ENCODE results near the gene AGPS. TPM values are rescaled to one million over a fixed set of nuclear protein-coding genes. Genes with fewer than 3 reads are reported as not detected.
A peak's percentile ranks its signal among the peaks of the same experiment; 100 is the strongest.

AGPS gene
- total RNA-seq: 100 to 1,000 TPM in 1 of 2 donors, 10 to 100 TPM in 1; 64.8 to 102 TPM

DNA sequence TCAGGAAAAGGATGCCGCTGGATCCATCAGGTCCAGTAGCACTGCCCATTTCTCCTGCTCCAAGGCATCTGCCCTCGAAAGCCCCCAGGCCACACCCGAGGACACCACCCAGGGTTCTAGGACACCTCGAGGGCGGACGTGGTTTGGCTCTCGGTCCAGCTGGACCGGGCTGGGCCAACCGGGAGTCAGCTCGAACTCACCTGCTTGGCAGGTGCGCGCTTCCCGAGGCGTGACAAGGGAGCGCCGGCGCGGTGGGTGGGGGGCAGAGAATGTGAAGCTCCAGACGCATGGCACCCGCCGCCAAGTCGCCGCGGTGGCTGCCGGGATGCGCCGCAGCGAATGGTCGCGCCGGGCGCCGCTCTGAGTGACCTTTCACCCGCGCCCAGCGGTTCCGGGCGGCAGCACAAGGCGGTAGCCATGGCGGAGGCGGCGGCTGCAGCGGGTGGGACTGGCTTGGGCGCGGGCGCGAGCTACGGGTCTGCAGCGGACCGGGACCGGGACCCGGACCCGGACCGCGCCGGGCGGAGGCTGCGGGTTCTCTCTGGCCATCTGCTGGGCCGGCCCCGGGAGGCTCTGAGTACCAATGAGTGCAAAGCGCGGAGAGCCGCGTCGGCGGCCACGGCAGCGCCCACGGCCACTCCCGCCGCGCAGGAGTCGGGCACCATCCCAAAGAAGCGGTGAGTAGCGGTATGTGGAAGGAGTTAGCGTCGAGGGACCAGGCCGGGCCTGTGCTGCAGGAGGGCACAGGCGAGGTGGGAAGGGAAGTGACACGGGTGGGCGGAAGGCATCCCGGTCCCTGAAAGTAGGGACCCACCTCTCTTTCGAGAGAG lies at the start of gene AGPS:
Gene AGPS, plus strand, starts transcription at position 401 of the 830 bp plus-strand sequence. Its CDS starts 17 bp downstream, at position 418.
- peak; percentile 89 for DNase-seq
- Histone ChIP-seq H3K27me3 (no peaks in the 10 kb centered on the region), H3K36me3 (no peaks in the 10 kb centered on the region), H3K4me1 (no peaks in the 10 kb centered on the region), H3K9ac (ENCODE audit: low read depth in 2 of 2, low read length in 2 of 2) (peak within 1 kb of the TSS; percentile 93 to 99), H3K4me3 (peak within 1 kb of the TSS; percentile 86), H3K27ac (peak within 1 kb of the TSS; percentile 78), H3K9me3 (no peaks in the 10 kb centered on the region)
- TF ChIP-seq, protein P1, sequence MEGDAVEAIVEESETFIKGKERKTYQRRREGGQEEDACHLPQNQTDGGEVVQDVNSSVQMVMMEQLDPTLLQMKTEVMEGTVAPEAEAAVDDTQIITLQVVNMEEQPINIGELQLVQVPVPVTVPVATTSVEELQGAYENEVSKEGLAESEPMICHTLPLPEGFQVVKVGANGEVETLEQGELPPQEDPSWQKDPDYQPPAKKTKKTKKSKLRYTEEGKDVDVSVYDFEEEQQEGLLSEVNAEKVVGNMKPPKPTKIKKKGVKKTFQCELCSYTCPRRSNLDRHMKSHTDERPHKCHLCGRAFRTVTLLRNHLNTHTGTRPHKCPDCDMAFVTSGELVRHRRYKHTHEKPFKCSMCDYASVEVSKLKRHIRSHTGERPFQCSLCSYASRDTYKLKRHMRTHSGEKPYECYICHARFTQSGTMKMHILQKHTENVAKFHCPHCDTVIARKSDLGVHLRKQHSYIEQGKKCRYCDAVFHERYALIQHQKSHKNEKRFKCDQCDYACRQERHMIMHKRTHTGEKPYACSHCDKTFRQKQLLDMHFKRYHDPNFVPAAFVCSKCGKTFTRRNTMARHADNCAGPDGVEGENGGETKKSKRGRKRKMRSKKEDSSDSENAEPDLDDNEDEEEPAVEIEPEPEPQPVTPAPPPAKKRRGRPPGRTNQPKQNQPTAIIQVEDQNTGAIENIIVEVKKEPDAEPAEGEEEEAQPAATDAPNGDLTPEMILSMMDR (IDR thresholded peaks at IDR 0.05): no peak
- intact Hi-C loops (cut with DNase I): no loop called here

DNA sequence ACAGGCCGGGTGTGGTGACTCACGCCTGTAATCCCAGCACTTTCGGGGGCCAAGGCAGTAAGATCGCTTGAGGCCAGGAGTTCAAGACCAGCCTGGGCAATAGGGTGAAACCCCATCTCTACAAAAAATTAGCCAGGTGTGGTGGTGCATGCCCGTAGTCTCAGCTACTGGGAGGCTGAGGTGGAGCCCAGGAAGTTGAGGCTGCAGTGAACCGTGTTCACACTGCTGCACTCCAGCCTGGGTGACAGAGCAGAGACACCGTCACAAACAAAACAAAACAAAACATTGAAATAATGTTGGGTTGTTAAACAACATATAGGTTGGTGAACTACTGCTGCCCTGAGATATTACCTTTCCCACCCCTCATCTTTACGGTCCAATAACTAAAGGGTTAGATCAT lies 48.8 kb upstream of the AGPS start:
- H3K4me1 ChIP-seq: no peaks in the 10 kb centered on the region
- TF ChIP-seq, protein P1 (IDR thresholded peaks at IDR 0.05): no peak
- H3K27ac ChIP-seq: no peak overlapping the region
- H3K9ac ChIP-seq (ENCODE audit: low read depth in 2 of 2, low read length in 2 of 2): no peak overlapping the region
- intact Hi-C loops (cut with DNase I): no loop called here
- no peaks in the 10 kb centered on the region for H3K36me3 ChIP-seq
- no peaks in the 10 kb centered on the region for H3K9me3 ChIP-seq
- H3K27me3 ChIP-seq: no peaks in the 10 kb centered on the region
- DNase-seq: no peak
- H3K4me3 ChIP-seq: no peak overlapping the region

DNA sequence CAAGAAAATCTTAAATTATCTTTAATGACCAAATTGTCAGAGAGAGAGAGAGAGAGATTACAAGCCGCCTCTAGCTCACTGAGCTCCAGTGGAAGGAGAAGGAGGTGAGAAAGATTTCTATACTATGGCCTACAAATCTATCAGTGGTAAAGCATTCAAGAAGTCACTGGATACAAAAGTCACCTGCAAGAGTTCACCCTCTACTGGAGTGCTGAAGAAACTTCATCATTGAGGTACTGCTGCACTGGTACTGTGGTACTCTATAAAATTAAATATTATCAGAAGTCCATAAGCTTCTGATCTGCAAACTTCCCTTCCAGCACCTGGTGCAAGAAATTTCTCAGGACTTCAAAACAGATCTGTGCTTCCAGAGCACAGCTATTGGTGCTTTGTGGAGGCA lies 48.3 kb upstream of the AGPS start:
- no peaks in the 10 kb centered on the region for H3K36me3 ChIP-seq
- no peak overlapping the region for H3K4me3 ChIP-seq
- DNase-seq: no peak
- intact Hi-C loops (cut with DNase I): no loop called here
- TF ChIP-seq, protein P1 (IDR thresholded peaks at IDR 0.05): no peak
- H3K9me3 ChIP-seq: no peaks in the 10 kb centered on the region
- no peaks in the 10 kb centered on the region for H3K4me1 ChIP-seq
- H3K27me3 ChIP-seq: no peaks in the 10 kb centered on the region
- H3K27ac ChIP-seq: no peak overlapping the region
- no peak overlapping the region for H3K9ac ChIP-seq (ENCODE audit: low read depth in 2 of 2, low read length in 2 of 2)

DNA sequence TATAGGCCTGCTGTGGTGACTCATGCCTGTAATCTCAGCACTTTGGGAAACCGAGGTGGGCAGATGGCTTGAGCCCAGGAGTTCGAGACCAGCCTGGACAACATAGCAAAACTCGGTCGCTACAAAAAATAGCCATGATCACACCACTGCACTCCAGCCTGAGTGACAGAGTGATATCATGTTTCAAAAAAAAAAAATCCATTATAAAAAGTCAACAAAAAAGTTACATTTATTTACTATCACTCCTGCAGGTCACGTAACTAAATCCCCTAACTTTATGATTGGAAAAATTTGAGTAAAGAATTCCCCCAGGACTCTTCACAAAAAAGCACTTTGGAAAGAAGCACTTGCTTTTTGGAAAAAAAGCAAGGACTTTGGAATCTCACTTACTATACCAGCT lies 46.4 kb upstream of the AGPS start:
- no peaks in the 10 kb centered on the region for H3K27me3 ChIP-seq

DNA sequence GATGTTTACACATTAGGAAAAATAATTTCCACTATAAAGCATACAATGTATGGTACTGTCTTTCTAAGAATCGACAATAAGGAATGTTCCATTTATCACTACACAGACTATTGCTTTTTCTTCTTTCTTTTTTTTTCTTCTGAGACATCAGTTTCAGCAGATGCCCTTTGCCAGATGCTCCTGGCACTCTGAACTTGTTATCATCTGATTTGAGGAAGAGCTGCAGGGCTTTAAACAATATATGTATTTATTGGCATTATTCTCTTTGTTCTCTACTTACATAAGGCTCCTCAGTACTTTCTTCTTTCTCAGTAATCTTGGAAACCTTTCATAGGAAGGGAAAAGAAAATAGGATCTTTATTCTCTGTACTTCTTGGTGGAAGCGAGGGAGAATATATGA lies 45.0 kb upstream of the AGPS start:
- Histone ChIP-seq H3K4me1 (no peaks in the 10 kb centered on the region), H3K27me3 (no peaks in the 10 kb centered on the region), H3K27ac (no peak overlapping the region), H3K9ac (ENCODE audit: low read depth in 2 of 2, low read length in 2 of 2) (no peak overlapping the region), H3K36me3 (no peaks in the 10 kb centered on the region), H3K4me3 (no peak overlapping the region), H3K9me3 (no peaks in the 10 kb centered on the region)
- intact Hi-C loops (cut with DNase I): no loop called here
- TF ChIP-seq, protein P1 (IDR thresholded peaks at IDR 0.05): no peak
- no peak for DNase-seq

More for the DNA sequence above, 46.4 kb upstream of the AGPS start:
- H3K27ac ChIP-seq: no peak overlapping the region
- DNase-seq: no peak
- TF ChIP-seq, protein P1 (IDR thresholded peaks at IDR 0.05): no peak
- no peak overlapping the region for H3K4me3 ChIP-seq
- no peak overlapping the region for H3K9ac ChIP-seq (ENCODE audit: low read depth in 2 of 2, low read length in 2 of 2)
- intact Hi-C loops (cut with DNase I): no loop called here
- no peaks in the 10 kb centered on the region for H3K36me3 ChIP-seq
- H3K4me1 ChIP-seq: no peaks in the 10 kb centered on the region
- H3K9me3 ChIP-seq: no peaks in the 10 kb centered on the region

Measured in colonic mucosa (tissue), 4 donors.